BLaER1 treated with 17β-estradiol and CSF1 and Interleukin-3, amounts not matched to agents 10 nM and 100 nM (cell line): ENCODE results near the gene CFD.
"Not testable (repeated sequence)": the region's sequence is repeated elsewhere in the genome, so short reads cannot be mapped to it uniquely, and the experiment has no call there.

Experiments used
- H3K27ac ChIP-seq, 11 experiments: shearing (Covaris generic); formaldehyde crosslinking; 2 replicates each; pipeline ENCODE4 v1.8.1; 2022
- H3K27me3 ChIP-seq, 11 experiments: shearing (Covaris generic); formaldehyde crosslinking; 2 replicates each; pipeline ENCODE4 v1.8.1; 2022
- H3K36me3 ChIP-seq, 11 experiments: shearing (Covaris generic); formaldehyde crosslinking; 2 replicates each; pipeline ENCODE4 v1.8.1; 2022
- H3K4me1 ChIP-seq, 10 experiments: shearing (Covaris generic); formaldehyde crosslinking; 2 replicates each; pipeline ENCODE4 v1.8.1; 2022
- H3K4me2 ChIP-seq, 11 experiments: shearing (Covaris generic); formaldehyde crosslinking; 2 replicates each; pipeline ENCODE4 v1.8.1; 2022
- H3K4me3 ChIP-seq, 10 experiments: shearing (Covaris generic); formaldehyde crosslinking; 2 replicates each; pipeline ENCODE4 v1.8.1; 2022
- H3K9ac ChIP-seq, 11 experiments: shearing (Covaris generic); formaldehyde crosslinking; 2 replicates each; pipeline ENCODE4 v1.8.1; 2022
- H3K9me3 ChIP-seq, 11 experiments: shearing (Covaris generic); formaldehyde crosslinking; replicated peaks in 1 of 11; 2 replicates each; pipeline ENCODE4 v1.8.1; 2022
- H4K20me1 ChIP-seq, 11 experiments: shearing (Covaris generic); formaldehyde crosslinking; 2 replicates each; pipeline ENCODE4 v1.8.1; 2022
- Cebpa-rat ChIP-seq, 11 experiments: shearing (Covaris generic); IDR thresholded peaks; 2 replicates each; pipeline ENCODE4 v1.8.1; 2022

Gene CFD

DNA sequence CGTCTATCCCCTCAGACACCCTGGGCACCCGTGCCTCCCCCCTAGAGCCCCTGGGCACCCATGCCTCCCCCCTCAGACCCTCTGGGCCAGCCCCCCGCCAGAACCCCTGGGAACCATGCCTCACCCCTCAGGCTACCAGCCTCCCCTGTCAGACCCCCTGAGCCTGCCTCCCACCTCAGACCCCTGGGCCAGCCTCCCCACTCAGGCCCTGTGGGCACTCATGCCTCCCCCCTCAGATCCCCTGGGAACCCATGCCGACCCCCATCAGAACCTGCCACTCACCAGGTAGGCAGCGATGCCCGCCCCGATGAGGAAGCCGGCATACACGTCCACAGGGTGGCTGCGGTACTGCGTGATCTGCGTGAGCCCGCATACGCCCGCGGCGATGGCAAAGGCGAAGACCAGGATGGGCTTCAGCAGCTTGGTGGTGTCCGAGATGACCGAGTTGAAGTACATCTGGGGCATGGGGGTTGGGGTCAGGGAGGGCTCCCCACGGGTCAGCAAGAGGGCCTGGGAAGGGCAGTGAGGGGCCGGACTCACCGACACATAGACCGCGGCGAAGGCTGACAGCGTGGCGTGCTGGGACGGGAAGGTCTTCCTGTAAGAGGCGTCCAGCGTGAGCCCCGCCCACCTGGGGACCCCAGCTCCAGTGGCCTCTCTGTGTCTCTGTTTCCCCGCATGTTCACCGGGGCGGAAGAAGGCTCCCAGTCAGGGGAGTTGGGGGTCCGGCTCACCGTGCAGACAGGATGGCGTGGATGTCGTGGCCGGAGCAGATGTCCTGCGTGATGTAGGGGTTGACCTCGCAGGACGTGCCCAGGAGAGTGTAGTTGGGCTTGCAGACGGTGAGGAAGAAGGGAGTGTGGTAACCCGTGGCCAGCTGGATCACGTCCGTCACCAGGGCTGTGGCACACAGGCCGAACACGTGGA is 45.0 kb upstream of the CFD start:
- Histone ChIP-seq H3K9me3 (peaks cover 0 to 11% (median 0%) of the 10 kb centered on the region in 11 experiments; a peak in 2 of 22 replicates), H3K27me3 (peaks cover 0 to 6% (median under 1%) of the 10 kb centered on the region in 11 experiments; a peak in 13 of 22 replicates), H4K20me1 (peaks cover 42 to 66% (median 63%) of the 10 kb centered on the region in 11 experiments), H3K4me1 (no peaks in the 10 kb centered on the region), H3K4me2 (no peak overlapping the region), H3K36me3 (peaks cover 41 to 65% (median 60%) of the 10 kb centered on the region in 11 experiments), H3K4me3 (no peak overlapping the region), H3K9ac (no peak overlapping the region), H3K27ac (no peak overlapping the region)
- no peak for TF ChIP-seq Cebpa-rat (IDR thresholded peaks at IDR 0.05)

- Histone ChIP-seq H3K4me1 (no peaks in the 10 kb centered on the region), H3K27ac (no peak overlapping the region), H3K4me2 (no peak overlapping the region), H4K20me1 (peaks cover 34 to 61% (median 55%) of the 10 kb centered on the region in 11 experiments), H3K36me3 (peaks cover 33 to 57% (median 52%) of the 10 kb centered on the region in 11 experiments), H3K9ac (no peak overlapping the region), H3K9me3 (peaks cover 0 to 11% (median 0%) of the 10 kb centered on the region in 11 experiments; a peak in 2 of 22 replicates), H3K4me3 (no peak overlapping the region), H3K27me3 (peaks cover 5 to 14% (median 9%) of the 10 kb centered on the region in 11 experiments)
- no peak for TF ChIP-seq Cebpa-rat (IDR thresholded peaks at IDR 0.05)
These were observed 44.2 kb upstream of the CFD start for GRCh38 chr19:815079-815774.

GRCh38 chr19:815775-816499 is 43.5 kb upstream of the CFD start:
- Histone ChIP-seq H3K9me3 (peaks cover 0 to 11% (median 0%) of the 10 kb centered on the region in 11 experiments; a peak in 2 of 22 replicates), H3K36me3 (peaks cover 26 to 50% (median 45%) of the 10 kb centered on the region in 11 experiments), H3K27me3 (peaks cover 12 to 21% (median 16%) of the 10 kb centered on the region in 11 experiments), H4K20me1 (peaks cover 27 to 54% (median 48%) of the 10 kb centered on the region in 11 experiments; a peak in 21 of 22 replicates), H3K27ac (no peak overlapping the region), H3K4me1 (no peaks in the 10 kb centered on the region), H3K4me2 (no peak overlapping the region), H3K9ac (no peak overlapping the region), H3K4me3 (no peak overlapping the region)
- TF ChIP-seq Cebpa-rat (IDR thresholded peaks at IDR 0.05) = no peak

DNA sequence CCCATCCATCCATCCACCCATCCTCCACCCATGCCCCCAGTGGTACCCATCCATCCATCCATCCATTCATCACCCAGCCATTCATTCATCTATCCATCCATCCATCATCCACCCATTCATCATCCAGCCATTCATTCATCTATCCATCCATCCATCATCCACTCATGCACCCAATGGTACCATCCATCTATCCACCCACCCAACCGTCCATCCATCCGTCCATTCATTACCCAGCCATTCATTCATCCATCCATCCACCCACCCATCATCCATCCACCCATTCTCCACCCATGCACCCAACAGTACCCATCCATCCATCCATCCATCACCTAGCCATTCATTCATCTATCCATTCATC is 43.0 kb upstream of the CFD start:
- H3K9me3 ChIP-seq = peaks cover 0 to 10% (median 0%) of the 10 kb centered on the region in 11 experiments; a peak in 2 of 22 replicates
- no peak overlapping the region for H3K9ac ChIP-seq
- no peak overlapping the region for H3K4me2 ChIP-seq
- no peak overlapping the region for H3K27ac ChIP-seq
- H4K20me1 ChIP-seq = peaks cover 21 to 48% (median 43%) of the 10 kb centered on the region in 11 experiments; a peak in 21 of 22 replicates
- no peaks in the 10 kb centered on the region for H3K4me1 ChIP-seq
- peaks cover 21 to 45% (median 40%) of the 10 kb centered on the region in 11 experiments for H3K36me3 ChIP-seq
- no peak overlapping the region for H3K4me3 ChIP-seq
- peaks cover 15 to 26% (median 21%) of the 10 kb centered on the region in 11 experiments for H3K27me3 ChIP-seq
- TF ChIP-seq Cebpa-rat (IDR thresholded peaks at IDR 0.05) = no peak

GRCh38 chr19:820212-820611 is 39.3 kb upstream of the CFD start:
- not testable (repeated sequence) for H3K9ac ChIP-seq, H3K36me3 ChIP-seq, H3K9me3 ChIP-seq, H3K4me3 ChIP-seq, H3K27ac ChIP-seq, H3K4me2 ChIP-seq
- H3K4me1 ChIP-seq = peaks cover 13 to 23% (median 17%) of the 10 kb centered on the region in 10 experiments
- H3K27me3 ChIP-seq = peaks cover 39 to 63% (median 59%) of the 10 kb centered on the region in 11 experiments
- peaks cover 0 to 17% (median 7%) of the 10 kb centered on the region in 11 experiments; a peak in 14 of 22 replicates for H4K20me1 ChIP-seq

GRCh38 chr19:821231-821824 is 38.1 kb upstream of the CFD start:
- no peak for TF ChIP-seq Cebpa-rat (IDR thresholded peaks at IDR 0.05)
- Histone ChIP-seq H4K20me1 (peaks cover 0 to 10% (median 0%) of the 10 kb centered on the region in 11 experiments; a peak in 5 of 22 replicates), H3K4me1 (peaks cover 13 to 32% (median 18%) of the 10 kb centered on the region in 10 experiments), H3K9me3 (no peaks in the 10 kb centered on the region), H3K36me3 (no peaks in the 10 kb centered on the region), H3K9ac (no peak overlapping the region), H3K4me2 (peak overlapping the region in 1 of 11 experiments; percentile 17; a peak in 1 of 22 replicates), H3K4me3 (no peak overlapping the region), H3K27ac (no peak overlapping the region), H3K27me3 (peaks cover 39 to 73% (median 67%) of the 10 kb centered on the region in 11 experiments)

- TF ChIP-seq Cebpa-rat (IDR thresholded peaks at IDR 0.05) = no peak
- Histone ChIP-seq H3K4me2 (peak within 1 kb of the TSS in 3 of 11 experiments; percentile 17 to 88 (median 85); a peak in 2 of 22 replicates), H4K20me1 (peaks cover 0 to 10% (median 0%) of the 10 kb centered on the region in 11 experiments; a peak in 5 of 22 replicates), H3K27me3 (peaks cover 39 to 75% (median 67%) of the 10 kb centered on the region in 11 experiments), H3K9me3 (no peaks in the 10 kb centered on the region), H3K9ac (no peak within 1 kb of the TSS), H3K4me3 (no peak within 1 kb of the TSS), H3K4me1 (peaks cover 13 to 38% (median 21%) of the 10 kb centered on the region in 10 experiments), H3K36me3 (no peaks in the 10 kb centered on the region), H3K27ac (no peak within 1 kb of the TSS)
These were observed 37.5 kb upstream of the CFD start, which contains the start of gene PLPPR3 for GRCh38 chr19:821825-822503. Gene PLPPR3, minus strand, starts transcription at chr19:821955. Its CDS starts 396 bp downstream, at chr19:821559.
